H1 (cell line): ENCODE measurements around the gene DDAH2. TPM values are rescaled to one million over a fixed set of nuclear protein-coding genes. Genes with fewer than 3 reads are reported as not detected.

ENCODE experiments used
- CTCF ChIA-PET: fragments of 300-600 bp; sonication (Branson Sonifier 250); formaldehyde crosslinking; loops from one replicate; lab custom pipeline; 2021; ENCODE audit not compliant: partially characterized antibody; lab: Charles Lee
- POLR2A ChIA-PET: fragments of 300-600 bp; sonication (Branson Sonifier 250); formaldehyde crosslinking; loops from one replicate; lab custom pipeline; 2021; ENCODE audit warnings: inconsistent platforms; ENCODE audit not compliant: partially characterized antibody; lab: Charles Lee
- DNase-seq, 2 experiments: peaks; one replicate each; pipeline versions ENCODE4 v3.0.0 to v3.0.0-alpha.2; 2010 to 2022; ENCODE audit warnings: low spot score in 2 of 2, low read depth in 1 of 2, mixed read lengths in 1 of 2
- FAIRE-seq: peaks from 2 replicates; lab custom pipeline; 2011; peaks lifted over from hg19 to GRCh38; lab: Jason Lieb, UNC
- H2AFZ ChIP-seq: 2 replicates; pipeline ENCODE4 v1.8.1; 2012; ENCODE audit warnings: low read length, inconsistent platforms
- H2AK5ac ChIP-seq: 2 replicates; pipeline ENCODE4 v1.6.1; 2013; ENCODE audit warnings: low read depth, low read length
- H2BK120ac ChIP-seq: replicated peaks from 2 replicates; pipeline ENCODE3; 2013; ENCODE audit warnings: low read depth, low read length, inconsistent platforms
- H2BK12ac ChIP-seq: 2 replicates; pipeline ENCODE4 v1.6.1; 2013; ENCODE audit warnings: low read depth, low read length
- H2BK15ac ChIP-seq: 2 replicates; pipeline ENCODE4 v1.6.1; 2013; ENCODE audit warnings: low read length
- H2BK20ac ChIP-seq: 2 replicates; pipeline ENCODE4 v1.6.1; 2013; ENCODE audit warnings: low read length
- H2BK5ac ChIP-seq: 2 replicates; pipeline ENCODE4 v1.6.1; 2013; ENCODE audit warnings: low read depth, low read length
- H3K14ac ChIP-seq: 2 replicates; pipeline ENCODE4 v1.6.1; 2013; ENCODE audit warnings: inconsistent platforms; ENCODE audit not compliant: insufficient read length
- H3K18ac ChIP-seq: 2 replicates; pipeline ENCODE4 v1.6.1; 2013; ENCODE audit warnings: low read length; ENCODE audit errors: extremely low read depth
- H3K23ac ChIP-seq: 2 replicates; pipeline ENCODE4 v1.6.1; 2013; ENCODE audit warnings: inconsistent platforms; ENCODE audit not compliant: insufficient read length
- H3K23me2 ChIP-seq: 2 replicates; pipeline ENCODE4 v1.6.1; 2013; ENCODE audit warnings: low read depth, low read length
- H3K27ac ChIP-seq: 2 replicates; pipeline ENCODE4 v1.6.1; 2011; ENCODE audit warnings: low read depth, low read length, inconsistent platforms
- H3K27me3 ChIP-seq, 4 experiments: replicated peaks in 1 of 4; 1 replicate in 1 of 4; 2 replicates in 3 of 4; pipeline versions ENCODE4 v1.6.1 to v1.8.1; 2011 to 2013; ENCODE audit warnings: low read length in 3 of 4, mild to moderate bottlenecking in 3 of 4, inconsistent platforms in 2 of 4, mixed read lengths in 2 of 4, moderate library complexity in 1 of 4; ENCODE audit not compliant: control insufficient read depth in 3 of 4, insufficient read depth in 3 of 4; ENCODE audit errors: extremely low read depth in 1 of 4
- H3K36me3 ChIP-seq, 4 experiments: 2 replicates each; pipeline versions ENCODE4 v1.6.1 to v1.8.1; 2011 to 2013; ENCODE audit warnings: mild to moderate bottlenecking in 4 of 4, low read length in 3 of 4, moderate library complexity in 2 of 4, control low read depth in 1 of 4, inconsistent platforms in 1 of 4; ENCODE audit not compliant: insufficient read depth in 4 of 4, control insufficient read depth in 2 of 4
- H3K4ac ChIP-seq: replicated peaks from 2 replicates; pipeline ENCODE3; 2013; ENCODE audit warnings: low read length, low read depth, mixed read lengths, inconsistent platforms; ENCODE audit not compliant: insufficient read length
- H3K4me1 ChIP-seq, 4 experiments: replicated peaks in 1 of 4; 1 replicate in 1 of 4; 2 replicates in 3 of 4; pipeline versions ENCODE4 v1.6.1 to v1.8.1; 2011 to 2013; ENCODE audit warnings: low read length in 3 of 4, inconsistent platforms in 2 of 4, mixed read lengths in 1 of 4; ENCODE audit not compliant: insufficient read depth in 4 of 4, control insufficient read depth in 3 of 4
- H3K4me2 ChIP-seq, 2 experiments: 2 replicates each; pipeline versions ENCODE4 v1.6.1 to v1.8.1; 2011 to 2013; ENCODE audit warnings: low read depth in 2 of 2, low read length in 2 of 2, control low read depth in 1 of 2, inconsistent platforms in 1 of 2, mild to moderate bottlenecking in 1 of 2; ENCODE audit not compliant: insufficient read depth in 1 of 2
- H3K4me3 ChIP-seq, 4 experiments: fragments of 200-600, 300-600 bp in 1 of 4; sonication (generic), shearing (Covaris generic), sonication (Bioruptor Twin) in 1 of 4; 2 replicates each; pipeline versions ENCODE4 v1.5.1 to v1.8.1; 2011 to 2016; ENCODE audit warnings: low read length in 4 of 4, low read depth in 3 of 4, control low read depth in 2 of 4, inconsistent platforms in 2 of 4, mild to moderate bottlenecking in 2 of 4, mixed read lengths in 1 of 4, moderate library complexity in 1 of 4; ENCODE audit not compliant: insufficient read depth in 2 of 4; ENCODE audit errors: extremely low read depth in 1 of 4
- H3K56ac ChIP-seq: replicated peaks from 2 replicates; pipeline ENCODE3; 2013; ENCODE audit warnings: low read depth, mild to moderate bottlenecking, mixed read lengths, low read length, inconsistent platforms; ENCODE audit not compliant: insufficient read length
- H3K79me1 ChIP-seq: 2 replicates; pipeline ENCODE4 v1.6.1; 2013; ENCODE audit warnings: low read depth, low read length, control low read depth
- H3K79me2 ChIP-seq, 2 experiments: 2 replicates each; pipeline versions ENCODE4 v1.6.1 to v1.8.1; 2012 to 2013; ENCODE audit warnings: low read length in 2 of 2, mild to moderate bottlenecking in 2 of 2, inconsistent platforms in 1 of 2; ENCODE audit not compliant: insufficient read depth in 2 of 2, control insufficient read depth in 1 of 2
- H3K9ac ChIP-seq, 4 experiments: replicated peaks in 1 of 4; 1 replicate in 1 of 4; 2 replicates in 3 of 4; pipeline versions ENCODE4 v1.6.1 to v1.8.1; 2011 to 2013; ENCODE audit warnings: low read depth in 3 of 4, low read length in 3 of 4, control low read depth in 2 of 4, mild to moderate bottlenecking in 2 of 4, moderate library complexity in 2 of 4, inconsistent platforms in 1 of 4; ENCODE audit errors: extremely low read depth in 1 of 4
- H3K9me3 ChIP-seq, 2 experiments: 2 replicates each; pipeline versions ENCODE4 v1.6.1 to v1.8.1; 2012 to 2013; ENCODE audit warnings: mild to moderate bottlenecking in 2 of 2, moderate library complexity in 2 of 2, control low read depth in 1 of 2, inconsistent platforms in 1 of 2, low read depth in 1 of 2, low read length in 1 of 2, mixed read lengths in 1 of 2; ENCODE audit not compliant: insufficient read depth in 2 of 2
- H4K20me1 ChIP-seq, 2 experiments: replicated peaks in 1 of 2; 2 replicates each; pipeline versions ENCODE3 to v1.8.1; 2011 to 2013; ENCODE audit warnings: inconsistent platforms in 2 of 2, low read length in 2 of 2, mild to moderate bottlenecking in 1 of 2; ENCODE audit not compliant: insufficient read depth in 2 of 2, control insufficient read depth in 1 of 2
- H4K5ac ChIP-seq: 2 replicates; pipeline ENCODE4 v1.6.1; 2013; ENCODE audit warnings: low read length, low read depth, mixed read lengths, inconsistent platforms; ENCODE audit not compliant: insufficient read length
- H4K8ac ChIP-seq: 2 replicates; pipeline ENCODE4 v1.8.0; 2013; ENCODE audit warnings: mild to moderate bottlenecking, moderate library complexity, low read length, inconsistent platforms; ENCODE audit not compliant: insufficient read depth; ENCODE audit errors: extremely low read depth
- H4K91ac ChIP-seq: replicated peaks from 2 replicates; pipeline ENCODE3; 2013; ENCODE audit warnings: low read length, mixed read lengths, inconsistent platforms; ENCODE audit not compliant: insufficient read length
- ASH2L ChIP-seq: fragments of 200-600, 300-600 bp; sonication (generic); IDR thresholded peaks from one replicate; pipeline ENCODE4 v1.7.1; 2017; ENCODE audit warnings: low read length
- BACH1 ChIP-seq: IDR thresholded peaks from 2 replicates; pipeline ENCODE4 v1.6.1; 2012; ENCODE audit warnings: low read length, improper control_type of control experiment
- CBX8 ChIP-seq: fragments of 300-800, 300-1000 bp; sonication (generic); IDR thresholded peaks from 2 replicates; pipeline ENCODE4 v1.7.1; 2016; ENCODE audit warnings: low read depth, low read length, borderline replicate concordance
- CEBPB ChIP-seq: IDR thresholded peaks from 2 replicates; pipeline ENCODE4 v1.6.1; 2012; ENCODE audit warnings: low read depth, low read length
- CHD1 ChIP-seq: IDR thresholded peaks from 2 replicates; pipeline ENCODE4 v1.6.1; 2012; ENCODE audit warnings: low read depth, low read length, improper control_type of control experiment
- CREB1 ChIP-seq: IDR thresholded peaks from 2 replicates; pipeline ENCODE4 v1.6.1; 2012; ENCODE audit warnings: inconsistent platforms
- GTF2F1 ChIP-seq: IDR thresholded peaks from 2 replicates; pipeline ENCODE4 v1.6.1; 2012; ENCODE audit warnings: low read depth, low read length, improper control_type of control experiment, borderline replicate concordance
- KDM4A ChIP-seq: IDR thresholded peaks from one replicate; pipeline ENCODE4 v1.7.1; 2012; ENCODE audit warnings: low read depth, mild to moderate bottlenecking, moderate library complexity, low read length, inconsistent platforms; ENCODE audit not compliant: severe bottlenecking
- MAFK ChIP-seq: IDR thresholded peaks from 2 replicates; pipeline ENCODE4 v1.6.1; 2012; ENCODE audit warnings: low read depth, mild to moderate bottlenecking, improper control_type of control experiment, low read length
- NRF1 ChIP-seq: IDR thresholded peaks from 2 replicates; pipeline ENCODE4 v1.6.1; 2011; ENCODE audit warnings: mild to moderate bottlenecking, low read depth, low read length, improper control_type of control experiment
- RAD21 ChIP-seq, 2 experiments: IDR thresholded peaks in 1 of 2; conservative IDR thresholded peaks in 1 of 2; 2 replicates each; pipeline ENCODE4 v1.6.1; 2011; ENCODE audit warnings: low read depth in 2 of 2, low read length in 2 of 2, improper control_type of control experiment in 1 of 2, inconsistent platforms in 1 of 2, mild to moderate bottlenecking in 1 of 2, moderate library complexity in 1 of 2
- RBBP5 ChIP-seq: IDR thresholded peaks from 2 replicates; pipeline ENCODE4 v1.7.1; 2012; ENCODE audit warnings: low read depth, mild to moderate bottlenecking, inconsistent platforms, low read length, moderate library complexity, borderline replicate concordance
- SP1 ChIP-seq: IDR thresholded peaks from 2 replicates; pipeline ENCODE4 v1.6.1; 2011; ENCODE audit warnings: low read depth, low read length
- SP4 ChIP-seq: IDR thresholded peaks from 2 replicates; pipeline ENCODE4 v1.6.1; 2012; ENCODE audit warnings: low read length, inconsistent platforms
- ZNF274 ChIP-seq: IDR thresholded peaks from 2 replicates; pipeline ENCODE4 v1.7.0; 2012; ENCODE audit warnings: low read length, borderline replicate concordance; ENCODE audit errors: extremely low read depth
- WGBS, 2 experiments: shearing (Covaris generic) in 1 of 2; methylation state at CpG; one replicate each; pipeline versions ENCODE4 v1.1.6 to v1.1.7; 2013 to 2015; ENCODE audit warnings: low lambda C conversion rate in 2 of 2, mixed read lengths in 2 of 2, inconsistent platforms in 1 of 2, low coverage in 1 of 2, missing lambda C conversion rate in 1 of 2; ENCODE audit not compliant: insufficient replicate concordance in 2 of 2, insufficient coverage in 1 of 2, insufficient read length in 1 of 2; ENCODE audit errors: extremely low coverage in 1 of 2, missing lambda C conversion rate in 1 of 2; 5-methylcytosine and 5-hydroxymethylcytosine counted together
- polyA plus RNA-seq, 7 experiments: library from polyadenylated mRNA; depleted of rRNA in 3 of 7; stranded (reverse) in 5 of 7; unstranded in 2 of 7; fragments of >200 nt in 5 of 7; fragments of 200-250 nt in 2 of 7; gene quantifications; 1 replicate in 5 of 7; 2 replicates in 1 of 7; 4 replicates in 1 of 7; pipeline versions ENCODE4 v1.2.1 to v1.2.3, GENCODE V29; 2011 to 2013; ENCODE audit warnings: missing spikeins in 2 of 7, mixed read lengths in 2 of 7
- total RNA-seq: library from RNA; stranded (reverse); fragmentation: NEBNext Ultra II Directional; extraction: Animal tissue kit (Norgen Biotek cat#: 25700); gene quantifications from 2 replicates; pipeline ENCODE4 v1.2.1, GENCODE V29; 2021

DDAH2 gene
- total and polyA plus RNA-seq, 2 of the 8 experiments (the other 6 are each of a cell fraction or from before 2014, with no cell fraction given), result 53.3 to 73.5 TPM

DNA sequence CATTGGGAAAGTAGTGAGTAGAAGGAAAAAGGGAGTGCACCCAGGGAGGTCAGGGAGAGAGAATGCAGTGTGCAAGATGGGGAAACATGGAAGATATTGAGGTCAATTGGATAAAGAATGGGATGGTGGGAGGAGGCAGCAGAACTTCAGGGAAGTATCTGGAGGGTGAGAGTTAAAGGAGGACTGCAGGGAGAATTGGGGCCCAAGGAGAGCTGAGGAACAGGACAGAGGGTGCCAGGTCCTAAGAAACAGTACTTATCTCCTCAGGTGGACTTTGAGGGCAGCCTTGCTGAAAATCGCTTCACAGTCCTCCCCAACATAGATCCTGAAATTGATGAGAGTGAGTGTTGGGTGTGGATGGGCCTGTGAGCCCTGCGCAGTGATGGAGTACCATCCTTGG is 29.2 kb upstream of the DDAH2 start:
- Histone ChIP-seq H3K9ac (no peak overlapping the region), H3K4me3 (no peak overlapping the region), H3K36me3 (peaks cover 0 to 16% (median 1%) of the 10 kb centered on the region in 4 experiments; a peak in 3 of 8 replicates), H3K27me3 (no peaks in the 10 kb centered on the region), H2AFZ (no peak overlapping the region), H2BK5ac (no peak overlapping the region), H3K4me1 (peaks cover 0 to 2% (median 0%) of the 10 kb centered on the region in 4 experiments; a peak in 2 of 7 replicates), H2AK5ac (no peak overlapping the region), H4K20me1 (no peaks in the 10 kb centered on the region), H2BK15ac (no peak overlapping the region), H3K79me1 (no peaks in the 10 kb centered on the region), H3K18ac (no peak overlapping the region), H3K4ac (no peak overlapping the region), H3K4me2 (no peak overlapping the region), H2BK20ac (no peak overlapping the region), H3K23me2 (no peaks in the 10 kb centered on the region; the same call in 1 of the 2 replicates), H4K91ac (no peak overlapping the region), H2BK120ac (no peak overlapping the region), H3K14ac (no peak overlapping the region), H3K56ac (no peak overlapping the region), H3K23ac (no peak overlapping the region), H3K79me2 (no peaks in the 10 kb centered on the region), H2BK12ac (no peak overlapping the region), H4K8ac (no peak overlapping the region; the same call in 1 of the 2 replicates), H3K9me3 (no peaks in the 10 kb centered on the region), H4K5ac (no peak overlapping the region), H3K27ac (no peak overlapping the region)
- CTCF ChIA-PET, result interaction anchor here (0.9 to 3.0 kb wide), 10 partner anchors 9 to 163 kb away, joined by 3 to 22 read pairs (median 5); partner anchors contain the start of gene DDAH2
- POLR2A ChIA-PET, result interaction anchor here (1.1 to 6.3 kb wide), 8 partner anchors 9 to 118 kb away, joined by 3 to 38 read pairs (median 4); partner anchors contain the start of genes HSPA1B, LSM2 and MSH5
- no peak for FAIRE-seq
- no peak for DNase-seq
- 88% methylated on average over 2 of the region's 2 CpGs; no CpG with 5 or more reads in 1 of the 2 experiments for WGBS, 2 experiments
- no peak for TF ChIP-seq NRF1
- TF ChIP-seq BACH1, result no peak
- TF ChIP-seq SP4, result no peak
- no peak for TF ChIP-seq MAFK
- no peak for TF ChIP-seq RBBP5
- TF ChIP-seq CREB1, result no peak
- no peak for TF ChIP-seq ASH2L
- TF ChIP-seq GTF2F1, result no peak
- TF ChIP-seq CEBPB, result no peak
- TF ChIP-seq ZNF274, result no peak
- no peak for TF ChIP-seq KDM4A
- TF ChIP-seq CHD1, result no peak
- no peak for TF ChIP-seq RAD21 (IDR thresholded peaks at IDR 0.05 in 1 of 2, conservative IDR thresholded peaks at IDR 0.05 in 1 of 2; ENCODE audit: low read depth in 2 of 2, low read length in 2 of 2)
- TF ChIP-seq CBX8, result no peak
- TF ChIP-seq SP1, result no peak
